CD8-positive, alpha-beta memory T cell (primary cell): ENCODE measurements around the gene KRTAP4-16. TPM values are rescaled to one million over a fixed set of nuclear protein-coding genes. Genes with fewer than 3 reads are reported as not detected.

Source experiments
- CTCF ChIA-PET: fragments of 350-600 bp; sonication (Branson Sonifier 250); formaldehyde crosslinking; loops from one replicate; lab custom pipeline; 2021; ENCODE audit warnings: antibody characterized with exemption; lab: Charles Lee
- POLR2A ChIA-PET: fragments of 350-600 bp; sonication (Branson Sonifier 250); formaldehyde crosslinking; loops from one replicate; lab custom pipeline; 2021; ENCODE audit warnings: antibody characterized with exemption; lab: Charles Lee
- DNase-seq, 5 donors: peaks; one replicate each; pipeline versions ENCODE4 v3.0.0 to v3.0.0-alpha.2; 2020 to 2022; ENCODE audit warnings: mixed read lengths in 1 of 5
- H3K27ac ChIP-seq: one replicate; pipeline ENCODE4 v1.7.0; 2013; ENCODE audit warnings: low read depth, mild to moderate bottlenecking, low read length, moderate library complexity
- H3K27me3 ChIP-seq: 2 replicates; pipeline ENCODE4 v1.7.0; 2013; ENCODE audit warnings: low read length, mild to moderate bottlenecking; ENCODE audit not compliant: insufficient read depth, poor library complexity, severe bottlenecking
- H3K36me3 ChIP-seq: 2 replicates; pipeline ENCODE4 v1.7.0; 2013; ENCODE audit warnings: mild to moderate bottlenecking, low read length, moderate library complexity; ENCODE audit not compliant: insufficient read depth
- H3K4me1 ChIP-seq: 2 replicates; pipeline ENCODE4 v1.7.0; 2013; ENCODE audit warnings: mild to moderate bottlenecking, low read length, moderate library complexity; ENCODE audit not compliant: insufficient read depth
- H3K4me3 ChIP-seq: 2 replicates; pipeline ENCODE4 v1.7.0; 2013; ENCODE audit warnings: mild to moderate bottlenecking, low read length
- H3K9me3 ChIP-seq: 2 replicates; pipeline ENCODE4 v1.7.0; 2013; ENCODE audit warnings: mild to moderate bottlenecking, low read length
- H3K27ac Mint-ChIP-seq, 8 donors: one replicate each; pipeline ENCODE4 v1.8.0; 2020 to 2021; ENCODE audit warnings: mixed read lengths in 8 of 8, mild to moderate bottlenecking in 6 of 8, inconsistent platforms in 3 of 8, moderate library complexity in 3 of 8
- H3K27me3 Mint-ChIP-seq, 2 donors: one replicate each; pipeline ENCODE4 v1.8.0; 2020 to 2021; ENCODE audit warnings: mixed read lengths in 2 of 2, mild to moderate bottlenecking in 1 of 2, moderate library complexity in 1 of 2
- H3K36me3 Mint-ChIP-seq, 3 donors: one replicate each; pipeline ENCODE4 v1.8.0; 2020 to 2021; ENCODE audit warnings: mixed read lengths in 3 of 3, inconsistent platforms in 1 of 3, mild to moderate bottlenecking in 1 of 3
- H3K4me1 Mint-ChIP-seq, 3 donors: one replicate each; pipeline ENCODE4 v1.8.0; 2020 to 2021; ENCODE audit warnings: mixed read lengths in 3 of 3, inconsistent platforms in 1 of 3, mild to moderate bottlenecking in 1 of 3
- H3K4me3 Mint-ChIP-seq, 7 donors: one replicate each; pipeline ENCODE4 v1.8.0; 2020 to 2021; ENCODE audit warnings: mixed read lengths in 7 of 7, mild to moderate bottlenecking in 6 of 7, moderate library complexity in 4 of 7, inconsistent platforms in 2 of 7
- H3K9me3 Mint-ChIP-seq, 5 donors: one replicate each; pipeline ENCODE4 v1.8.0; 2020 to 2022; ENCODE audit warnings: mixed read lengths in 5 of 5, mild to moderate bottlenecking in 3 of 5, moderate library complexity in 2 of 5, inconsistent platforms in 1 of 5
- polyA plus RNA-seq: library from polyadenylated mRNA; unstranded; fragments of 300-500 nt; fragmentation: Illumina TruSeq; gene quantifications from one replicate; pipeline ENCODE4 v1.2.3, GENCODE V29; 2021
- total RNA-seq, 2 experiments: library from RNA; stranded (reverse); gene quantifications; one replicate each; pipeline ENCODE4 v1.2.3, GENCODE V29; 2021

Gene KRTAP4-16
- total and polyA plus RNA-seq, 3 experiments from 2014 or later = not detected

DNA sequence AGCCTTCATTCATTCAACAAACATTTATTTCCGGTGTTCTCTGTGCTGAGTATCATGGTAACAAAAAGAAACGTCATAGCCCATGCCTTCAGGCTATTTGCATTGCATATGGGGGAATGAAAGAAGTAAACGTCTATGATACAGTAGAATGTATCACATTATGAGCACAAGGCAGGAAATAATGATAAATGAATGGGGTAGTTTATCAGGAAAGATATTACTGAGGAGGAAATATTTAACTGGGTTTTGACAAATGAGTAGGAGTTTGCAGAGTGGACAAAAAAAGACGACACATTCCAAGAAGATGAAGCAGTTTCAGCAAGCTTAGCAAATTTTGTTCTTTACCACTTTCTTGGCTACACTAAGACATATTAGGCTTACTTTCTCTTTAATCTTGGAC, 19.4 kb downstream of the KRTAP4-16 start:
- Mint-ChIP-seq H3K27me3 (peaks cover 11 to 35% of the 10 kb centered on the region in 2 donors), H3K36me3 (no peaks in the 10 kb centered on the region), H3K9me3 (no peaks in the 10 kb centered on the region), H3K27ac (no peak overlapping the region), H3K4me3 (no peak overlapping the region), H3K4me1 (no peaks in the 10 kb centered on the region)
- Histone ChIP-seq H3K4me1 (no peaks in the 10 kb centered on the region), H3K27me3 (no peaks in the 10 kb centered on the region), H3K9me3 (no peaks in the 10 kb centered on the region), H3K27ac (no peak overlapping the region), H3K4me3 (no peak overlapping the region), H3K36me3 (no peaks in the 10 kb centered on the region)
- ChIA-PET POLR2A (no interaction called here), CTCF (no interaction called here)
- DNase-seq = no peak

DNA sequence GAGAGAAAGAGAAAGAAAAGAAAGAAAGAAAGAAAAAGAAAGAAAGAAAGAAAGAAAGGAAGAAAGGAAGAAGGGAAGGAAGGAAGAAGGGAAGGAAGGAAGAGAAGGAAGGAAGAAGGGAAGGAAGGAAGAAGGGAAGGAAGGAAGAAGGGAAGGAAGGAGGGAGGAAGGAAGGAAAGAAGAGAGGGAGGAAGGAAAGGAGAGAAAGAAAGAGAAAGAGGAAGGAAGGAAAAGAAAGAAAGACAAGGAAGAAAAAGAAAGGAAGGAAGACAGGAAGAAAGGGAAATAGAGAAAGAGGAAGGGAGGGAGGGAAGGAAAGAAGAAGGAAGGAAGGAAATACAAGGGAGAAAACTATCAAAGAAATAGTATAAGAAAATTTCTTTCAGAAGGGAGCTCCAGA, 25.2 kb downstream of the KRTAP4-16 start:
- Mint-ChIP-seq H3K27me3 (peaks cover 22 to 49% of the 10 kb centered on the region in 2 donors), H3K36me3 (no peaks in the 10 kb centered on the region), H3K4me1 (no peaks in the 10 kb centered on the region), H3K27ac (no peak overlapping the region), H3K4me3 (no peak overlapping the region), H3K9me3 (no peaks in the 10 kb centered on the region)
- ChIA-PET CTCF (no interaction called here), POLR2A (no interaction called here)
- Histone ChIP-seq H3K27ac (no peak overlapping the region), H3K9me3 (no peaks in the 10 kb centered on the region), H3K4me1 (no peaks in the 10 kb centered on the region), H3K36me3 (no peaks in the 10 kb centered on the region), H3K4me3 (no peak overlapping the region), H3K27me3 (peaks cover 7% of the 10 kb centered on the region)
- DNase-seq = no peak

DNA sequence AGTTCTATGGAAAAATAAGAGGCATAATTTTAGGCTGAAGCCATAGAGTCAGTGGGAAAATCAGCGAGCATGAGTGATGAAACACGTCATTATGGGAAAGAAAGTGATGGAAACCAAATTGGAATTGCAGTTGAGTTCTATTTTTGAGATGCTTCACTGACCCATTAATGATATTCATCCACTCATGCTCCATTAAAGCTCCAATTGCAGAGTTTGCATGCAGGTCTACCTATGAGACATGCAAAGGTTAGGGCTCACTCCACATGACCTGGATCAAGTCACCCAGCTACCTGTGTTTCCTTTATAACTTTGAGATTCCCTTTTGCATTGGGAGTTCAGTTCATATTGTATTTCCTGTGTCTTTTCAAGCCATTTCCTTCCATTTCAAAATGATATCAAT, 28.3 kb downstream of the KRTAP4-16 start:
- no peak overlapping the region for H3K27ac Mint-ChIP-seq
- H3K27me3 Mint-ChIP-seq = peaks cover 20 to 33% of the 10 kb centered on the region in 2 donors
- no peak for DNase-seq
- H3K27me3 ChIP-seq = peaks cover 7% of the 10 kb centered on the region
- no peaks in the 10 kb centered on the region for H3K9me3 ChIP-seq
- no peak overlapping the region for H3K4me3 ChIP-seq
- H3K36me3 ChIP-seq = no peaks in the 10 kb centered on the region
- no peak overlapping the region for H3K4me3 Mint-ChIP-seq
- H3K4me1 Mint-ChIP-seq = peaks cover 0 to 2% (median 0%) of the 10 kb centered on the region in 3 donors
- no peaks in the 10 kb centered on the region for H3K9me3 Mint-ChIP-seq
- POLR2A ChIA-PET = no interaction called here
- no peak overlapping the region for H3K27ac ChIP-seq
- H3K36me3 Mint-ChIP-seq = no peaks in the 10 kb centered on the region
- H3K4me1 ChIP-seq = no peaks in the 10 kb centered on the region
- CTCF ChIA-PET = no interaction called here

DNA sequence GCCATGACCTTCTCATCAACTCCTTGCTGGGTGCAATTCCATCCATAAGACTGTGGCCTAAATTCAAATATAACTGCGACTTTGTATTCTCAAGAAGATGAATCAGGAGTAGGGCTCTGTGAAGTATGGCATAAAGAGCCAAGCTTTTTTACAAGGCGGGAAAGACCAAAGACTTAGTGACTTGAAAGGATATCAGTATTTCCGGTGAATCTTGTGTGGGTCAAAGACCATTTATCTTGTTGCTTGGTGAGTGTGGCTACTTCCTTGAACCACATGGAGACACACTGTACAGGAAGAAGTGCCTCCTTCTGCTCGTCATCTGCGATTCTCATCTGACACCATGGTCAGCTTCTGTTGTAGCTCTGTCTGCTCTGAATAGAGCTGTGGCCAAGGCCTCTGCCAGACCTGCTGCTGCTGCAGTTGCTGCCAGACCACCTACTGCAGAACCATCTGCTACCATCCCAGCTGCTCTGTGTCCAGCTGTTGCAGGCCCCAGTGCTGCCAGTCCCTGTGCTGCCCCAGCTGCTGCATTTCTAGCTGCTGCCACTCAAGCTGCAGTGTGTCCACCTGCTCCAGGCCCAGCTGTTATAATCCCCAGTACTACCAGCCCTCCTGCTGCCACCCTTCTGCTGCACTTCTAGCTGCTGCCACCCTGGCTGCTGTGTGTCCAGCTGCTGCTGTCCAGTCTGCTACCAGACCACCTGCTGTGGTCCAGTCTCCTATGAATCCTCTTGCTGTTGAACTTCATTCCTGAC, 30.2 kb downstream of the KRTAP4-16 start:
- ChIA-PET CTCF (interaction anchor here (1.5 kb wide), 1 partner anchor 577 kb away, joined by 4 read pairs; no protein-coding TSS in a partner anchor), POLR2A (no interaction called here)
- H3K4me3 ChIP-seq = no peak overlapping the region
- H3K4me1 ChIP-seq = no peaks in the 10 kb centered on the region
- H3K27ac ChIP-seq = no peak overlapping the region
- H3K4me1 Mint-ChIP-seq = peaks cover 0 to 2% (median 0%) of the 10 kb centered on the region in 3 donors
- no peak for DNase-seq
- H3K9me3 ChIP-seq = no peaks in the 10 kb centered on the region
- H3K27me3 Mint-ChIP-seq = peaks cover 17 to 20% of the 10 kb centered on the region in 2 donors
- H3K27ac Mint-ChIP-seq = no peak overlapping the region
- no peaks in the 10 kb centered on the region for H3K36me3 ChIP-seq
- no peak overlapping the region for H3K4me3 Mint-ChIP-seq
- H3K27me3 ChIP-seq = peaks cover 2% of the 10 kb centered on the region
- no peaks in the 10 kb centered on the region for H3K36me3 Mint-ChIP-seq
- no peaks in the 10 kb centered on the region for H3K9me3 Mint-ChIP-seq

DNA sequence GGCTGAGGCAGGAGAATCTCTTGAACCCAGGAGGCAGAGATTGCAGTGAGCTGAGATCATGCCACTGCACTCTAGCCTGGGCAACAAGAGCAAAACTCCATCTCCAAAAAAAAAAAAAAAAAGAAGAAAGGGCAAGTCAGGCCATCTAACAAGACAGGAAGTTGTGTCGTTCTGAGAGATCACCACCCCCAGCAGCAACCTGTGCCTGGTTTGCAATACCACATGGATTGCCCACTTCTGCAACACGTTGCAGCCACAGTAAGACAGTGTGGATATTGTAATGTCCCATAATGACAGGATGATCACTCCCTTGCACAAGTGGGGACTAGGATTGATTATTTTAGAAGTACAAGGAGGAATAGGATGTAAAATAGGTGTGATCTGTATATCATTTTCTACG, 33.0 kb downstream of the KRTAP4-16 start:
- CTCF ChIA-PET = no interaction called here
- no peaks in the 10 kb centered on the region for H3K9me3 Mint-ChIP-seq

DNA sequence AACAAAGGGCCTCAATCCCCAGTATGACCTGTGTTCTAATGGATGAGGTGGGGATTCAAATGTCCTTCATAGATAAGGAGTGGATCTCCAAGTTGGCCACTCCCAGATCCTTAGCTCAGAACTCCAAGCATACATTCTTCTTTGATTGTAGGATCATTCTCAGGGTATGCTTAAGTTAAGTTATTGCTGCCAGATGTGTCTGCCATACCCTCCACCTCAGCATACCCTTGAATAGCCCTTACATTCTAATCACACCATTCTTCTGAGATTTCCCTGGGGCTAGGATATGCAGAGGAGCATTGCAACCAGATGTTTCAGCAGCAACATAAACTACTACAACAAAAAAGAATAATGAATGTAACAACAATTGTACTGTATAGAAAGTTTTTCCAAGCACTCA, 34.7 kb downstream of the KRTAP4-16 start:
- H3K36me3 Mint-ChIP-seq = no peaks in the 10 kb centered on the region
- H3K9me3 Mint-ChIP-seq = no peaks in the 10 kb centered on the region
- Histone ChIP-seq H3K36me3 (no peaks in the 10 kb centered on the region), H3K4me1 (no peaks in the 10 kb centered on the region), H3K9me3 (no peaks in the 10 kb centered on the region), H3K27me3 (no peaks in the 10 kb centered on the region), H3K4me3 (no peak overlapping the region), H3K27ac (no peak overlapping the region)
- CTCF ChIA-PET = no interaction called here
- DNase-seq = no peak
- peaks cover 0 to 2% (median 0%) of the 10 kb centered on the region in 3 donors for H3K4me1 Mint-ChIP-seq
- POLR2A ChIA-PET = no interaction called here
- peaks cover 5 to 13% of the 10 kb centered on the region in 2 donors for H3K27me3 Mint-ChIP-seq
- no peak overlapping the region for H3K27ac Mint-ChIP-seq
- no peak overlapping the region for H3K4me3 Mint-ChIP-seq

More for the DNA sequence above, 33.0 kb downstream of the KRTAP4-16 start:
- H3K36me3 ChIP-seq = no peaks in the 10 kb centered on the region
- no peak overlapping the region for H3K27ac ChIP-seq
- POLR2A ChIA-PET = no interaction called here
- Mint-ChIP-seq H3K27me3 (peaks cover 8% of the 10 kb centered on the region in 2 donors), H3K36me3 (no peaks in the 10 kb centered on the region), H3K27ac (no peak overlapping the region), H3K4me1 (peaks cover 0 to 2% (median 0%) of the 10 kb centered on the region in 3 donors), H3K4me3 (no peak overlapping the region)
- no peaks in the 10 kb centered on the region for H3K27me3 ChIP-seq
- DNase-seq = no peak
- no peak overlapping the region for H3K4me3 ChIP-seq
- H3K4me1 ChIP-seq = no peaks in the 10 kb centered on the region
- H3K9me3 ChIP-seq = no peaks in the 10 kb centered on the region

DNA sequence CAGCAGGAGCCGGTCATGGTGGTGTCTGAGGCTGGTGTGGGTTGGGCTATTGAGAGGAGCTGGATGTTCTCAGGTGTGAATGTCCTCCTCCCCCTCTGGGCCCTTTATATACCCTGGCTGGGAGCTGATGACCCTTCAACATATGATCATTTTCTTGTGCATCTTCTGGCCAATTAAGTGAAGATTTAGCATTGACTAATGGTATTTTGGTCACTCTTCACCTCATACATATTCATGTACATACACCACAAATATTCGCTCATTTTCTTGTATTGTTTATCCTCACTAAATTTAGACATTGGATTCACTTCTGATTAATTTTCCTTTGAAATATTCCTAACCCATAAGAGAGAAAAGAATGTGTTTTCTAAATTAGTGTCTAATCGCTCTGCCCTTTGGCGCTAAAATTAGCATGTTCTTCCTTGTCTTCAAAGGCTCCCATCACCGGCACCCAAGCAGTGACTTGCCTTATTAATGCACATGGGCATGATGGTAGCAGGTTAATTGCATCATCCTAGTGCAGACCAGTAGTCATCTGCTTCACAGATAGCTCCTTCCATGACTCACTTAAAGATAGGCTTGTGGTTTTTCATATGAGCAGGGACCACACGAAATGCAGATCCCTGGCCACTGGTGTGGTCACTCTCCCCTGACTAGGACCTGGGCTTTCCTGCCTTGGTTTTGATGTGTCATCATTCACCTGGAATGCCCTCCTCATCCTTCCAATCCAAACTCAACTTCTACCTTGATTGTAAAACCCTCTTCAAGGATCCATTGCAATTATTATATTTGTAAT, 36.0 kb downstream of the KRTAP4-16 start, which contains the start of gene KRTAP2-4:
Gene KRTAP2-4, minus strand, starts transcription at position 51 of the 796 bp plus-strand sequence. Its CDS starts 34 bp downstream, at position 17.
- CTCF ChIA-PET = no interaction called here
- Histone ChIP-seq H3K27ac (no peak within 1 kb of the TSS), H3K36me3 (no peaks in the 10 kb centered on the region)

More for the DNA sequence above, 36.0 kb downstream of the KRTAP4-16 start, which contains the start of gene KRTAP2-4:
- Mint-ChIP-seq H3K4me1 (peaks cover 0 to 2% (median 0%) of the 10 kb centered on the region in 3 donors), H3K27me3 (peaks cover 13 to 20% of the 10 kb centered on the region in 2 donors), H3K4me3 (no peak within 1 kb of the TSS), H3K9me3 (no peaks in the 10 kb centered on the region), H3K36me3 (no peaks in the 10 kb centered on the region), H3K27ac (no peak within 1 kb of the TSS)
- Histone ChIP-seq H3K27me3 (no peaks in the 10 kb centered on the region), H3K9me3 (no peaks in the 10 kb centered on the region), H3K4me3 (no peak within 1 kb of the TSS), H3K4me1 (no peaks in the 10 kb centered on the region)
- POLR2A ChIA-PET = no interaction called here
- no peak for DNase-seq
